ENCODE measurements around the gene ELP5.
A peak's percentile ranks its signal among the peaks of the same experiment; 100 is the strongest.

Gene ELP5

DNA sequence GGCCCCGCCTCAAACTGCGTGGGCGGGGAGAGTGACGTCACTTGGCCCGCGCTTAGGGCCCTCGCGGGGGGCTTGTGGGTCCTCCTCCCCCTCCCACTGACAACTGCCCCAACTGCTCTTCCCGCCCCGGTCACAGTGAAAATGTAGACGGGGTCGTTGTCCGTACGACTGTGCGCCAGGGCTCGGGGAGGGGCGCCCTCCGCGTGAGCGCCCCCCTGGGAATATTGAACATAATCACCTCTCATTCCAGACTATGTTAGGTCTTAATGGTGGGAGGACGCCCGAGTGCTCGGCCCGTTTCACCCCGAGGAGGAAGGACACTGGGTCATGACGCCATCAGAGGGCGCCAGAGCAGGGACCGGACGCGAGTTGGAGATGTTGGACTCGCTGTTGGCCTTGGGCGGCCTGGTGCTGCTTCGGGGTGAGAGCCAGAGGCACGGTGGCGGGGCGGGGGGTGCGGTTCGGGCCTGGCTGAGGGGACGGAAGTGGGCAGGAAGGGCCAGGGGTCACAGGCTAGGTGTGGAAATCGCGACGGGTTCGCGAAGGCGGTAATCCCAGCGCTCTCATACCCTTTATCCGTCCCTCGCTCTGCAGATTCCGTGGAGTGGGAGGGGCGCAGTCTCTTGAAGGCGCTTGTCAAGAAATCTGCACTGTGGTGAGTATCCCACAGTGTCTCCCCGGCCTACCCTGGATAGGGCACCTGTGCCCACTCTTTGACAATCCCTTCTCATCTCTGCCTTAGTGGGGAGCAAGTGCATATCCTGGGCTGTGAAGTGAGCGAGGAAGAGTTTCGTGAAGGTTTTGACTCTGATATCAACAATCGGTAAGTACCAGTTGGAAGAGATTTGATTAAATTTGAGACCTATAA, at the start of gene ELP5:
ELP5 (plus strand) TSS at position 40 of the 868 bp plus-strand sequence; CDS start at position 376, 336 bp downstream.
- peak; percentile 91 for DNase-seq (ENCODE audit: low spot score)

DNA sequence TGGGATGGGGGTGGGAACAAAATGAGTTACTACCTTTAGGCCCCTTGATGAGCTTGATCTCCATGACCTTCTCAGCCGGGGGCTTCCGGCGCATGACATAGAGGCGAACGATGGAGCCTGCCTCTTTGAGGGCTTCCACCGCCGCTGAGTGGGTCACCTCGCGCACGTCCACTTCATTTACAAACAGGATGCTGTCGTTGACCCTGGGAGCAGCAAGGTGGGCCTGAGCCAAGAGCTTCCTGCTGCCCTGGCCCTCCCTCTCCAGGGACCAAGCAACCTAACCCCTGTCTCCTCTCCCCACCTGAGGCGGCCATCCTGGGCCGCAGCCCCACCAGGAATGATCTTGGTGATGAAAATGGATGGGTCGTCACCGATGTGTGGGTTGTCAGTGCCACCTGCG, 48.6 kb upstream of the ELP5 start:
- no peak for DNase-seq (ENCODE audit: low spot score)

DNA sequence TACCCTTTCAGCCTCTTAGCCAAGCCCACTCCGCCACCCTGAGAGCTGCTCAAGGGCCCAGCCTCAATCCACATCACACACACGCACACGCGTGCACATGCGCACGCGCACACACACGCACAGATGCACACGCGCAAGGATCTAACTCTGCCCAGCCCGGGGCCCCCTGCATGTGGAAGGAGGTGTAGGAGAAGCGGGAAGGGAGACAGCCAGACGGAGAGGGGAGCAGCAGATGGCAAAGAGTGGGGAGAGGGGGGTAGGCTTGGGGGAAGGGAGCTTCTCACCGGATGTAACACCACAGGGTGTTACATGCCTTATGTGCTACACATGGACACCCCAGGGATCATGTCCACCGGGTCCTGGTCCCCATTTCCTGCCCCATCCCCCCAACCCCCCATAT, 47.7 kb upstream of the ELP5 start:
- peak; percentile 24 for DNase-seq (ENCODE audit: low spot score)

DNA sequence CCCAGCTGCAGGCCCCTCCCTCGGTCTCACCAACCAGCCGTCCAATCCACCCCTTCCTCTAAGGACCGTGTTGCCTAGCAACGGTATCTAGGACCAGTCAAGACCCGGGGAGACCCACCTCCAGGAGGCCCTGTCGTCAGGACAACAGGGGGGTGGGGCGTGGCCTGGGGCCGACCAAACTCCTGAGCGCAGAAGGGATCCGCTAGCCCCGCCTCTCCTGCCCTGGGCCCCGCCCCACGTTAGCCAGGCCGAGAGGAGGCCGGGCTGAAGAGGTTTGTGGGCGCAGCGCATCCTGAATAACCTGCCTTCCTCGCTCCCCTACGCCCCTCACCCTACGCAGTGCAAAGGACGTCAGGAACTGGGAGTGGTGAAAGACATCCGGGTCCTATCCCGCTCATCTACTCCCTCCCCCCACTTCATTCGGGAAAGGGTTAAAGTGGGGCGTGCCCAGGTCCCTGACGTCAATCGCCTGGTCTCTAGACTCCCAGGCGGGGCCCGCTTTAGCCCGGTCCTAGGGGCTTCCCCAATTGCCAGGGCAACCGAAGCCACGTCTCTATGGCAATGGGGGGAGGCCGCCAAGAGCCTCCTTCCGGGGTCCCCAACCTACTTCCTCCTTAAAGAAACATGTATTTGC, 47.1 kb upstream of the ELP5 start:
- DNase-seq (ENCODE audit: low spot score): peak; percentile 96

- no peak for DNase-seq (ENCODE audit: low spot score)
Measured at GRCh38 chr17:7205561-7205960, 46.5 kb upstream of the ELP5 start.

GRCh38 chr17:7207120-7208001, 44.7 kb upstream of the ELP5 start:
- DNase-seq (ENCODE audit: low spot score): no peak

GRCh38 chr17:7208027-7208571, 43.9 kb upstream of the ELP5 start:
- DNase-seq (ENCODE audit: low spot score): no peak

GRCh38 chr17:7208754-7209460, 43.1 kb upstream of the ELP5 start:
- DNase-seq (ENCODE audit: low spot score): no peak

- no peak for DNase-seq (ENCODE audit: low spot score)
Measured at GRCh38 chr17:7211491-7212273, 40.3 kb upstream of the ELP5 start.

GRCh38 chr17:7213895-7214299, 38.1 kb upstream of the ELP5 start:
- DNase-seq (ENCODE audit: low spot score): no peak

DNA sequence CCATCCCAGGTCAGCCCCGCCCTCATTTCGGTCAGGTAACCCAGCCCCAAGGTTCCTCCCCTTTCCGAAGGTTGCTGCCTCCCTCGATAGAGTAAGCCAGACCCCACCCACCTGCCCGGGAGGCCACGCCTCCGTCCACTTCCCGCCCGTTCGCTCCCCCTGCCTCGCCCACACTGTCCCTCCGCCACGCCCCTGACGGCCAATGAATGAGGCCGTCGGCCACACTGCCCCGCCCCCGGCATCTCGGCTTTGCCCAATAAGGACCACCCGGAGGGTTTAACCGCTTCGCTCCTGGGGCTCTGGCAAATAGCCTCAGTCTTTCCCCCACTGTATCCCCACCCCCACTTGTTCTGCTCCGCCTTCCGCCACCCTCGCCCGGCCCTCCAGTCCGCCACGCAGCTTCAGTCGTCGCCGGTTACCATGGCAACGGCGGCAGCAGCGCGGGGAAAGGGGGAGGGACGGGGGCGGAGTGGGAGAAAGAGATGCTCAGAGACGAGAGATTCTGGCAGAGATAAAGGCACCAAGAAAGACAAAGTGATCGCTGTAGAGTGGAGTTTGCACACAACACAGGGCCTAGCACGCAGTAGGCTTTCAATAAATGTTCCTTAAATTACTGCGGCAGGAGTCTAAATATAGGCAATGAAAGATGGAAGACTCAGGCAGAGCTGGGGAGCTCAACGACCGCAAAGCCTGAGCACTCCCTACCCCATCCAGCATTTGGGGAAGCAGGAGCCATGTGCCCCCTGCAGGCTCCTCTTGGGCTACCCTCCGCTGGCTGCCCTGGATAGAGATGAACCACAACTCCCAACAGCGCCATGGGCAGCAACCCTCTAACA, 37.5 kb upstream of the ELP5 start:
- peak; percentile 97 for DNase-seq (ENCODE audit: low spot score)

DNA sequence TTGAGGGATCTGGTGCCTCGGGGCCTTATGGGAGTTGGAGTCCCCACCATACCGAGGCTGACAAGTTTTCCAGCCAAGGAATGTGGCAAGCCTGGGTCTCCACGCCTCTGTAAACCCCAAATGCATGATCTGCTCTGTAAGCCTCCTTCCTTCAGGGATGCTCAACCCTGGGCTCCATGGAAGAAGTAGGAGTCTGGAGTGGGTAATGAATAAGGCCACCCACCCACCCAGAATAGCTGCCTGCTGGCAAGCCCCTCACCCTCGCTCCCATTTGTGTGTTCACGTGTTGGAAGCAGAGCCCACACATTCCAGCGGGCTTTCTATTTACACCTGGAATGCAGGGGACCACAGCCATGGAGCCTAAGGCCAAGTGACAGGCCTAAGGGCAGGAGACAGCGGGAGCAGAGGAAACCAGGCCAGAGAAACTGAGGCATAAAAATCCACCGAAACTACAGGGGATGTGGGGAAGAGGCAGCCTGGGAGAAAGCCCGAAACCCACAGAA, 36.8 kb upstream of the ELP5 start:
- DNase-seq (ENCODE audit: low spot score): no peak

DNA sequence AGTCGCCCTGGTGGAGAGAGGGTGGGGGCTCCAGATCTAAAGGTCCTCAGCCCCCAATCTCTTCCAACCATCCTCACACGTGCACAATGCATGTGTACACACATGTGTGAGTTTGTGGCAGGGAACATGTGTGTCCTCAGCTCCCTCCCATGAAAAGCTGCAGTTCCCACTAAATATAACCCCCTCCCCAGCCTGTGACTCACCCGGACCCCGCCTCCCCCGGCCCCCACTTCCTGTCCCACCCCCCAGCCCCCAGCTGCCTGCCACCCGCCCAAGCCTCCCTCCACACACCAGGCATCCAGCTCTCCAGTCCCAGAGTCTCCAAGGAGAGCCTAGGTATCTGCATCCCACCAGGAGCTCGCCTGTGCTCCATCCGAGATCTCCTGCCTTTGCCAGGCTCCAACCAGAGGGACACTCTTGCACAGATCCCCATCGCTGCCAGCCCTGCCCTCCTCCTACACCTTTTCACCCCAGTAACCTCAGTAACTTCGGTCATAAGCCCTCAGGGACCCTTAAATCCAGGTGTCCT, 36.3 kb upstream of the ELP5 start:
- DNase-seq (ENCODE audit: low spot score): no peak

- no peak for DNase-seq (ENCODE audit: low spot score)
Measured at GRCh38 chr17:7216242-7217112, 35.5 kb upstream of the ELP5 start.

GRCh38 chr17:7217113-7217987, 34.7 kb upstream of the ELP5 start:
- DNase-seq (ENCODE audit: low spot score): peak; percentile 51

DNA sequence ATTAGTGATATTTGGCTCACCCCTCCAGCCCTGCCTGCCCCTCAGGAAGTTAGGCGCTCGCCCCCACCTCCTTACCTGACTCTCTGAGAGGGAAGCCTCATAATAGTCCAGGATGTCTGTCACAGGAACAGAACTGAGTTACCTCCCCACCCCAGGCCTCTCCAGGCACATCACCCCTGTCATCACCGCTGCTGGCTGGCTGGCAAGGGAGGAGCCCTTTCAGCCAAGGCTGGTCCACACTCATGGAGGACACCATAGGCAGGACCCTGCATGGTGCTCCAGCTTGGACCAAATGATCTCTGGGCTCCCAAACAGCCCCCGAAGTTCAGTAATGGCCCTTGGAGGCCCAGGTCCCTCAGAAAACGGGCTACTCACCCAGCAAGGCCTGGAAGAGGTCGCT, 33.8 kb upstream of the ELP5 start:
- no peak for DNase-seq (ENCODE audit: low spot score)

- no peak for DNase-seq (ENCODE audit: low spot score)
Measured at GRCh38 chr17:7218758-7219157, 33.3 kb upstream of the ELP5 start.

Measured in germinal center (tissue), 1 donor.